Sigmoid colon (tissue), 4 donors: ENCODE data around the gene RCSD1.

ENCODE experiments used
- CTCF ChIP-seq, 4 experiments: fragments of 450-650 bp in 3 of 4; fragments of 200-600 bp in 1 of 4; IDR thresholded peaks; one replicate each; pipeline ENCODE4 v1.5.1; 2016 to 2019; ENCODE audit warnings: antibody characterized with exemption in 4 of 4, mild to moderate bottlenecking in 3 of 4, moderate library complexity in 2 of 4
- EP300 ChIP-seq, 4 donors: sonication (generic); formaldehyde crosslinking; IDR thresholded peaks; one replicate each; pipeline ENCODE4 v1.6.1; 2017; ENCODE audit warnings: antibody characterized with exemption in 4 of 4
- POLR2A ChIP-seq, 2 donors: fragments of 450-650 bp; IDR thresholded peaks; one replicate each; pipeline ENCODE4 v1.6.1; 2016; ENCODE audit warnings: antibody characterized with exemption in 2 of 2, mild to moderate bottlenecking in 2 of 2, moderate library complexity in 2 of 2
- POLR2AphosphoS5 ChIP-seq, 4 donors: sonication (generic); formaldehyde crosslinking; IDR thresholded peaks; one replicate each; pipeline ENCODE4 v1.6.1; 2017; ENCODE audit warnings: antibody characterized with exemption in 4 of 4

DNA sequence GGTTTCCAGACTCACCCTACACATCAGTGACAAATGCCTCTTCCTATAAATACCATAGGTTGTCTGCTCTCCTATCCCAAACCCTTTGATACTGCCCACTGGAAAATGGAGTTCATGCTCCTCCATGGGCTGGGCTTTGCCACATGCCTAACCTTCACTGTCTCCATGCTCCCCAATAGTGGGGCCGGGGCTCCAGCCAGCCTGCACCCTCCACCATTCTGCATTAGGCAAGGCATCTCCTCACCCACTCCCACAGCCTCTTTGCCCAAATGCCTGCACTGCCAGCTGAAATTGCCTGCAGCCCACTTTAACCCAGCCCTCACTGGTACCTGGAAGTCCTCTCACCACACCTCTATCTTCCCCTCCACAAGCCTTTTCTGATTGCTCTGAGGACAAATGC is 73.5 kb downstream of the RCSD1 start:
- TF ChIP-seq POLR2A (IDR thresholded peaks at IDR 0.05) = no peak
- no peak for TF ChIP-seq CTCF (IDR thresholded peaks at IDR 0.05)
- TF ChIP-seq POLR2AphosphoS5 (IDR thresholded peaks at IDR 0.05) = no peak
- TF ChIP-seq EP300 (IDR thresholded peaks at IDR 0.05) = no peak
